ENCODE measurements around the gene TNS2.

The TNS2 gene

GRCh38 chr12:53048033-53048779, 1.7 kb upstream of the TNS2 start:
- TF ChIP-seq CREB1 (IDR thresholded peaks at IDR 0.05; ENCODE audit: low read depth), result no peak
- TF ChIP-seq MAX (IDR thresholded peaks at IDR 0.05), result peak; percentile 7; the same call in 1 of the 2 replicates
- peak; percentile 79 for TF ChIP-seq NFIC (IDR thresholded peaks at IDR 0.05)
- TF ChIP-seq TCF12 (IDR thresholded peaks at IDR 0.05; ENCODE audit: low read depth), result no peak
- TF ChIP-seq EP300 (IDR thresholded peaks at IDR 0.05; ENCODE audit: borderline replicate concordance), result peak; percentile 59; the same call in 1 of the 2 replicates
- TF ChIP-seq USF1 (IDR thresholded peaks at IDR 0.05), result no peak
- TF ChIP-seq RAD21 (IDR thresholded peaks at IDR 0.05; ENCODE audit: low read depth), result peak; percentile 52
- TF ChIP-seq TAF1 (IDR thresholded peaks at IDR 0.05; ENCODE audit: low read depth), result no peak
- no peak for TF ChIP-seq REST (IDR thresholded peaks at IDR 0.05; ENCODE audit: low read depth)
- peak; percentile 80 for TF ChIP-seq ZBTB7A (IDR thresholded peaks at IDR 0.05; ENCODE audit: low read depth)
- 0 out of 2 replicates have a peak, but pooled peaks have one; percentile 50 for TF ChIP-seq YY1 (IDR thresholded peaks at IDR 0.05; ENCODE audit: low read depth)
- peak; percentile 94 for TF ChIP-seq TEAD4 (IDR thresholded peaks at IDR 0.05)

GRCh38 chr12:53048780-53049401, 974 bp upstream of the TNS2 start:
- TF ChIP-seq YY1 (IDR thresholded peaks at IDR 0.05; ENCODE audit: low read depth), result no peak
- TF ChIP-seq TEAD4 (IDR thresholded peaks at IDR 0.05), result peak; percentile 61
- peak; percentile 77 for TF ChIP-seq REST (IDR thresholded peaks at IDR 0.05; ENCODE audit: low read depth)
- TF ChIP-seq USF1 (IDR thresholded peaks at IDR 0.05), result peak; percentile 50; the same call in 1 of the 2 replicates
- TF ChIP-seq FOXM1 (IDR thresholded peaks at IDR 0.05; ENCODE audit: borderline replicate concordance, low read depth), result 0 out of 2 replicates have a peak, but pooled peaks have one; percentile 38
- no peak; the same call in 1 of the 2 replicates for TF ChIP-seq EP300 (IDR thresholded peaks at IDR 0.05; ENCODE audit: borderline replicate concordance)
- TF ChIP-seq CEBPB (IDR thresholded peaks at IDR 0.05), result no peak
- TF ChIP-seq TCF12 (IDR thresholded peaks at IDR 0.05; ENCODE audit: low read depth), result no peak; the same call in none of the 2 replicates
- TF ChIP-seq CREB1 (IDR thresholded peaks at IDR 0.05; ENCODE audit: low read depth), result no peak
- peak; percentile 95 for TF ChIP-seq NFIC (IDR thresholded peaks at IDR 0.05)
- TF ChIP-seq EGR1 (IDR thresholded peaks at IDR 0.05), result no peak
- TF ChIP-seq MAX (IDR thresholded peaks at IDR 0.05), result no peak; the same call in none of the 2 replicates
- no peak; the same call in 1 of the 2 replicates for TF ChIP-seq RAD21 (IDR thresholded peaks at IDR 0.05; ENCODE audit: low read depth)
- no peak for TF ChIP-seq TAF1 (IDR thresholded peaks at IDR 0.05; ENCODE audit: low read depth)
- peak; percentile 76 for TF ChIP-seq ZBTB7A (IDR thresholded peaks at IDR 0.05; ENCODE audit: low read depth)

GRCh38 chr12:53050426-53051057, 677 bp downstream of the TNS2 start:
- no peak for TF ChIP-seq EGR1 (IDR thresholded peaks at IDR 0.05)
- no peak for TF ChIP-seq EP300 (IDR thresholded peaks at IDR 0.05; ENCODE audit: borderline replicate concordance)
- TF ChIP-seq TAF1 (IDR thresholded peaks at IDR 0.05; ENCODE audit: low read depth), result no peak
- no peak for TF ChIP-seq FOXM1 (IDR thresholded peaks at IDR 0.05; ENCODE audit: borderline replicate concordance, low read depth)
- TF ChIP-seq CEBPB (IDR thresholded peaks at IDR 0.05), result no peak
- TF ChIP-seq ZBTB7A (IDR thresholded peaks at IDR 0.05; ENCODE audit: low read depth), result no peak
- no peak for TF ChIP-seq MAX (IDR thresholded peaks at IDR 0.05)
- no peak for TF ChIP-seq USF1 (IDR thresholded peaks at IDR 0.05)
- TF ChIP-seq REST (IDR thresholded peaks at IDR 0.05; ENCODE audit: low read depth), result no peak
- TF ChIP-seq RAD21 (IDR thresholded peaks at IDR 0.05; ENCODE audit: low read depth), result no peak
